NCI-H1694 (cell line): Measurements from ENCODE around the gene SNAPC2.
"Not testable (repeated sequence)": the region's sequence is repeated elsewhere in the genome, so short reads cannot be mapped to it uniquely, and the experiment has no call there.

ENCODE experiments used
- DNase-seq: peaks from one replicate; lab custom pipeline; 2025; lab: John Stamatoyannopoulos, UW

SNAPC2 gene

DNA sequence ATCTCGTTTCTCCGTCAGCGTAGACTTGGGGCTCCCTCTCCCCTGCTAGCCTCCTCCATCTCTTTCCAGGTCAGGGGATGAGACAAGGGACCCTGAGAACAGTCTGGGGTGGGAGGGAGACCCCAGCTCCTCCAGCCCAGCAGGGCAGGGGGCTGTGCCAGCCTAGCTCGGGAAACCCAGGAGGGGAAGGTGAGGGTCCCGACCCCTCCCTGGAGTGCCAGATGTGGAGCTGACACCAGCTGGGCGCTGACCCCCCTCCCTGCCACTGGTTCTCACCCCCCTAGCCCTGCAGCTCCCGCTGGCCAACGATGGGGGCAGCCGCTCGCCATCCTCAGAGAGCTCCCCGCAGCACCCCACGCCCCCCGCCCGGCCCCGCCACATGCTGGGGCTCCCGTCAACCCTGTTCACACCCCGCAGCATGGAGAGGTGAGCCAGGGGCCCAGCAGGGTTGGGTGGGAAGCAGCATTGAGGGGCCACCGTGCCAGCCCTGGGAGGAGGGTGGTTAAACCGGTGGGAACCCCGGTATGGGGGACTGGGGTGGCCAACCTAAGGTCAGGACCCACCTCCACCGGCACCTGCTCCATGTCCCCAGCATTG is 10.6 kb upstream of the SNAPC2 start:
- DNase-seq, result no peak

DNA sequence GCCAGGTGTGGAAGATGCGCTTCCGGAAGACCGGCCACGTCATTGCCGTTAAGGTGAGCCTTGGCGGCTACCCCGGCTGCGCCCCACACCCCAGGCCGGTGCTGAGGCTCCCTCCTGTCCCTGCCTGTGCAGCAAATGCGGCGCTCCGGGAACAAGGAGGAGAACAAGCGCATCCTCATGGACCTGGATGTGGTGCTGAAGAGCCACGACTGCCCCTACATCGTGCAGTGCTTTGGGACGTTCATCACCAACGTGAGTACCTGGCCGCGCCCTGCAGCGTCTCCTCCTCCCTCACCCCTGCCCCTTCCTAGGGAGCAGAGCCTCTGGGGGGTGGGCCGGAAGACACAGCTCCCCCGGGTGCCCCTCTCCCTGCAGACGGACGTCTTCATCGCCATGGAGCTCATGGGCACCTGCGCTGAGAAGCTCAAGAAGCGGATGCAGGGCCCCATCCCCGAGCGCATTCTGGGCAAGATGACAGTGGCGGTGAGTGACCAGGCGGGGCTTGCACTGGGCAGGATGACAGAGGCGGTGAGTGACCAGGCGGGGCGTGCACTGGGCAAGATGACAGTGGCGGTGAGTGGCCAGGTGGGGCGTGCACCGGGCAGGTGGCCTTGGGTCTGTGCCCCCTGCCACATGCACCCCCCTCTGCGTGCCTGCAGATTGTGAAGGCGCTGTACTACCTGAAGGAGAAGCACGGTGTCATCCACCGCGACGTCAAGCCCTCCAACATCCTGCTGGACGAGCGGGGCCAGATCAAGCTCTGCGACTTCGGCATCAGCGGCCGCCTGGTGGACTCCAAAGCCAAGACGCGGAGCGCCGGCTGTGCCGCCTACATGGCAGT is 9.6 kb upstream of the SNAPC2 start:
- no peak for DNase-seq

- DNase-seq, result no peak
Observed at GRCh38 chr19:7911508-7912143, 8.5 kb upstream of the SNAPC2 start.

- DNase-seq, result no peak
Observed at GRCh38 chr19:7912144-7912696, 7.9 kb upstream of the SNAPC2 start.

- no peak for DNase-seq
Observed at GRCh38 chr19:7912697-7913564, 7.2 kb upstream of the SNAPC2 start.

DNA sequence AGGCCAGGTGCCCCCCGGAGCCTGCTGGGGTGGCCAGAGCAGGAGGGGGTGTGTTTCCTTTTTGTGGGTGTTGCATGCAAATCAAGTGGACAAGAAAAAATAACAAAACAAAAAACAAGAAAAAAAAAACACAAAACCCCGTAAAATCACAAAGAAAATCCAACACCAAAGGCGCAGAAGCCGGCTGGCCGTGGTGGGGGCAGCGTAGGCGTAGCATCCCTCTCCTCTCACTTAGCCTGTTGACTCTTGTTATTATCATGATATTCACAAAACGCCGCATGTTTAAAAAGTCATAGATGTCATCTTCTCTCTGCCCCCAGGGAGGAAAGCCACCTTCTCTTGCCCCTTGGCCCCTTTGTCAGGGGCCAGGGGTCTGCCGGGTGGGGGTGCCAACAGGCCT is 6.5 kb upstream of the SNAPC2 start:
- DNase-seq, result no peak

DNA sequence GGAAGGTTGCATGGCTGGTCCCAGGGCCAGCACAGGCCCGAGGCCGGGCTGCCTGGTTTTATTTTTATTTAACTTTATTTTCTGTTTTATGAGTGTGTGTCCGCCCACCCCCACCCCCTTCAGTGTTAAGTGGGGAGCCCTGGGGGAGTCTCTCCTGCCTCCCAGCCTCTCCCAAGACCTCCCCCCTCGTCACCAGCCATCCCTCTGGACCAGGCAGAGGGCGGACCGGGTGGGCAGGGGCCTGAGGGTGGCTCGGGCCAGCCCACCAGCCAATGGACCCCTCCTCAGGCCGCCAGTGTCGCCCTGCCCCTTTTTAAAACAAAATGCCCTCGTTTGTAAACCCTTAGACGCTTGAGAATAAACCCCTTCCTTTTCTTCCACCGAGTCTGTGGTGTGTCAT is 6.0 kb upstream of the SNAPC2 start:
- no peak for DNase-seq

DNA sequence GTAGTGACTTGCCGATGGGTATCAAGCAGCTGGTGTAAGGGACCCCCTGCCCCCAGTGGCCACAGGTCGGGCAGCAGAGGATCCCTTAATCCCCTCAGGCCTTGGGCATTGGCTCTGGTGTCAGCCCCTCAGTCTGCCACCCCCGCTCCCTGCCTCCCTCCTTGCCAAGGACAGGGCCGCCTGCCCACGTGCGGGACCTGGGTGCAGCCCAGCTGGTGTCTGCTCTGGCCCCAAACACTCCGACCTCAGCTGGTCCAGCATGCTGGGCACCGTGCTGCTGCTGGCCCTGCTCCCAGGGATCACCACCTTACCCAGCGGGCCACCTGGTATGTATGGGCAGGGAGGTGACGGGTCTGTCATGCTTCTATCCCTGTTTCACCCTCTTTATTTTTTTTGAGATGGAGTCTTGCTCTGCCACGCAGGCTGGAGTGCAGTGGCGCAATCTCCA is 5.5 kb upstream of the SNAPC2 start, which contains the start of gene TGFBR3L:
Gene TGFBR3L, plus strand, starts transcription at position 233 of the 448 bp plus-strand sequence.
- DNase-seq, result no peak

DNA sequence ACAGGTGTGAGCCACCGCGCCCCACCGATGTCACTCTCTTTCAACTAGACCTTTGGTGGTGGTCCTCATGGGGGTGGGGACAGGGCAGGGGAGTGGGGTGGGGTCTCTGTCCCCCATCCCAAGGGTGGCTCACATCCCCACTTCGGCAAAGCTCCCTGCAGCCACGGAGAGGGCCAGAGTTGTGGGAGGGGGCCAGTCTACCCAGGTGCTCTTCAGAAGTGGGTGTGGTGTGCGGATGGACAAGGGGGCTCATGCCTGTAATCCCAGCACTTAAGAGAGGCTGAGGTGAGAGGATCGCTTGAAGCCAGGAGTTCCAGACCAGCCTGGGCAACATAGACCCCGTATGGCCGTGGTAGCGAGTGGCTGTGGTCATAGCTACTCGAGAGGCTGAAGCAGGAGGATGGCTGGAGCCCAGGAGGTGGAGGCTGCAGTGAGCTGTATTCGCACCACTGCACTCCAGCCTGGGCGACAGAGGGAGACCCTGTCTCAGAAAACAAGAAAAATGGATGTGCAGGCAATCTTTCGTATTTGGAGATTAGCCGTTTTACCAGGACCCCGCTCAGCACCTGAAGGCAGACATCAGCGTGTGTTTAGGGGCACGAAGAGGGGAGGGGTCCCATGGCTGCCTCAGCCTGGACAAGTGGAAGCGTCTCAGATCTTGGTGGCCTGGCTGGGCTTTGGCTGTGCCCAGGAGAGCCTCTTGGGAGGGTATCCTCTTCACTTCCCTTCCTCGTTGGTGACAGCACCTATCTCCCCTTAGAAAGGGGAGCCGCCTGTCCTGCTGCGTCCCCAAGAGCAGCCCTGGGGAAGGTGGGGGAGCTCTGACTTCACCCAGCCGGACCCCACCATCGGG is 4.7 kb upstream of the SNAPC2 start:
- DNase-seq, result no peak

DNA sequence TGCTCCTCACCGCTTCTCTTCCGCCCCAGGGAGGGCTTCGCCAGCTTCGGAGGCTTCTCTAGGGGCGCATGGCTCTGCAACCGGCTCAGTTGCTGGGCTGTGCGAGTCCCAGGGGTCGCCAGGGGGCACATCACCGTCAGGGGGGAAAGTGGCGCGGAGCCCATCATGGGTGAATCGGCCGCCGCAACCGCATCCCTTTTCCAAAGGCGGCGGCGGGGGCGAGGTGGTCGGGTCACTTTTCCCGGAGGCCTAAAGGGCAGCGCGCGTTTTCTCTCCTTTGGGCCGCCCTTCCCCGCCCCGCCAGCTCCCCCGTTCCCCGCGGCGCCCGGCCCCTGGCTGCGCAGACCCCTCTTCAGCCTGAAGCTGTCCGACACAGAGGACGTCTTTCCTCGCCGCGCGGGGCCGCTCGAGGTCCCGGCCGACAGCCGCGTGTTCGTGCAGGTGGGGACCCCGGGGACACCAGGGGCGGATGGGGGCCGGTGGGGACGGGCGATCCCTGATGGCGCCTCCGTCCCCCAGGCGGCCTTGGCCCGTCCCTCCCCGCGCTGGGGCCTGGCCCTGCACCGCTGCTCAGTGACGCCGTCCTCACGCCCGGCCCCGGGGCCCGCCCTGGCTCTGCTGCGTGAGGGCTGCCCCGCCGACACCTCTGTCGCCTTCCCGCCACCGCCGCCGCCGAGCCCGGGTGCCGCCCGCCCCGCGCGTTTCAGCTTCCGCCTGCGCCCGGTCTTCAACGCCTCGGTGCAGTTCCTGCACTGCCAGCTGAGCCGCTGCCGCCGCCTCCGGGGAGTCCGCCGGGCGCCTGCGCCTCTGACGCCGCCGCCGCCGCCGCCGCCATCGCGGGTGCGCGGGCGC is 3.8 kb upstream of the SNAPC2 start:
- DNase-seq, result peak; percentile 3

DNA sequence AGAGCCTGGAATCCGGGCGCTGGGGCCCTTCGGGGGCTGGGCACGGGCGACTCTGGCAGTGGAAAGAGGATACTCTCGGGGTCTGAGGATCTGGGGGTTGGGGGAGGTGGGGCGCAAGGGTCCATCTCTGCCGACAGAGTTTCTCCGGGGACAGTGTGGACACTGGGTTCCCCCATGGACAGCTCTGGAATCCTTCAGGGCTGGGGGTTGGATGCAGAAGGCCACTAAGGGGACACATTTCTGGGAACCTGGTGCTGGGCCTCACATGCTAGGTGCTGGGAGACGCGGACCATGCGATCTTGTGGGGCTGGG is 3.2 kb upstream of the SNAPC2 start:
- DNase-seq, result no peak

GRCh38 chr19:7917267-7918061 is 2.7 kb upstream of the SNAPC2 start:
- DNase-seq, result peak; percentile 25

DNA sequence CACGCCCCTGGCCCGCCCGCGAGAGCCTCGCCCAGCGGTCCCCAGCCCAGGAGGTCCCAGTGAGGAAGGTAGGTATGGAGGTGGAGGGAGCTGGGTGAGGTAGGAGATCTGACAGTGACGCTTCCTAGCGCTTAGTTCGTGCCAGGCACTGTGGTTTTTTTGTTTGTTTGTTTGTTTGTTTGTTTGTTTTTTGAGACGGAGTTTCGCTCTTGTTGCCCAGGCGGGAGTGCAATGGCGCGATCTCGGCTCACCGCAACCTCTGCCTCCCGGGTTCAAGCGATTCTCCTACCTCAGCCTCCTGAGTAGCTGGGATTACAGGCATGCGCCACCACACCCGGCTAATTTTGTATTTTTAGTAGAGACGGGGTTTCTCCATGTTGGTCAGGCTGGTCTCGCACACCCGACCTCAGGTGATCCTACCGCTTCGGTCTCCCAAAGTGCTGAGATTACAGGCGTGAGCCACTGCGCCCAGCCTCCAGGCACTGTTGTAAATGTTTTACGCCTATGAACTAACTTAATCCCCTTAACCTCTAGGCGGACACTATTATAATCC is 2.0 kb upstream of the SNAPC2 start:
- not testable (repeated sequence) for DNase-seq

- DNase-seq, result no peak
Observed at GRCh38 chr19:7918615-7919421, 1.3 kb upstream of the SNAPC2 start.

GRCh38 chr19:7920519-7921301 is 572 bp downstream of the SNAPC2 start:
- DNase-seq, result peak; percentile 96

DNA sequence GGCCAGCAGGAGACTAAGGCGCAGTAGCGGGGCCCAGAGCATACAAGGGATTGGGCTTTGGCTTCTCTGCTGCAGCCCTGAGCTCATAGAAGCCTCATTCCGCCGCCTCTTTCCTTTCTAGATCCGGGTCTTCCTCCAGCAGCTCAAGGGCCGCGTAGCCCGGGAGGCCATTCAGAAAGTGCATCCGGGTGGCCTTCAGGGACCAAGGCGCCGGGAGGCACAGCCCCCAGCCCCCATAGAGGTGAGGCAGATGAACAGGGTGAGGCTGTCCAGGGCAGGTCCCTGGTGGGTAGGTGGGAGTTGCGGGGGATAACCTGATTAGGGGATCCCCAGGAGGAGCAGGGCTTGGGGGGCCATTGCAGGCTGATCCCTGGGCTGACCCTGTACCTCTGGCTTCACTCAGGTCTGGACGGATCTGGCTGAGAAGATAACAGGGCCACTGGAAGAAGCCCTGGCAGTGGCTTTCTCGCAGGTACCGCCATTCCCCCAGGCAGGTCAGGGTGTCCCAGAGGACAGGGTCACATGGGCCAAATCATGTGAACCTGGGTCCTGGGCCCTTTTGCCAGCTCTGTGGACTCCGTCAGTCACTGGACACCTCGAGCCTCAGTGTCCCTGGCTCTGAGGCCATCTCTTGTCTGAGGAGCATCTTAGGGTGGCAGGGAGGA is 1.3 kb downstream of the SNAPC2 start:
- DNase-seq, result no peak
